KMS-11 (cell line): ENCODE data around the gene PIGB.

Source experiments
- H2AFZ ChIP-seq: fragments of 200-600 bp; sonication (generic); 2 replicates; pipeline ENCODE4 v1.6.1; 2016; ENCODE audit warnings: antibody characterized with exemption, mixed run types, low read depth
- H3K27ac ChIP-seq: fragments of 200-600 bp; sonication (generic); 2 replicates; pipeline ENCODE4 v1.6.1; 2016; ENCODE audit warnings: mild to moderate bottlenecking, mixed run types
- H3K27me3 ChIP-seq: fragments of 200-600 bp; sonication (generic); 2 replicates; pipeline ENCODE4 v1.6.1; 2017; ENCODE audit warnings: mild to moderate bottlenecking, low read depth, mixed run types, moderate library complexity; ENCODE audit not compliant: insufficient read depth
- H3K36me3 ChIP-seq: fragments of 200-600 bp; sonication (generic); 2 replicates; pipeline ENCODE4 v1.6.1; 2017; ENCODE audit warnings: mild to moderate bottlenecking, mixed run types; ENCODE audit not compliant: insufficient read depth
- H3K4me1 ChIP-seq: fragments of 200-600 bp; sonication (generic); 2 replicates; pipeline ENCODE4 v1.6.1; 2016; ENCODE audit warnings: mild to moderate bottlenecking, low read depth, mixed run types; ENCODE audit not compliant: poor library complexity, severe bottlenecking
- H3K4me2 ChIP-seq: fragments of 200-600 bp; sonication (generic); 2 replicates; pipeline ENCODE4 v1.7.0; 2016; ENCODE audit warnings: mild to moderate bottlenecking, mixed run types
- H3K4me3 ChIP-seq: fragments of 200-600 bp; sonication (generic); IDR thresholded peaks from 2 replicates; pipeline ENCODE4 v1.6.1; 2017; ENCODE audit warnings: low read depth, low read length, mixed read lengths; ENCODE audit not compliant: insufficient read depth
- H3K79me2 ChIP-seq: fragments of 200-600 bp; sonication (generic); 2 replicates; pipeline ENCODE4 v1.6.1; 2016; ENCODE audit warnings: low read depth, mixed run types; ENCODE audit not compliant: insufficient read depth
- H3K9ac ChIP-seq: fragments of 200-600 bp; sonication (generic); 2 replicates; pipeline ENCODE4 v1.6.1; 2016; ENCODE audit warnings: mild to moderate bottlenecking, mixed run types
- H4K20me1 ChIP-seq: fragments of 200-600 bp; sonication (generic); 2 replicates; pipeline ENCODE4 v1.6.1; 2016; ENCODE audit warnings: mild to moderate bottlenecking, mixed run types; ENCODE audit not compliant: insufficient read depth
- CTCF ChIP-seq: fragments of 200-600 bp; sonication (generic); conservative IDR thresholded peaks from 2 replicates; pipeline ENCODE4 v1.6.1; 2017; ENCODE audit warnings: low read depth, mild to moderate bottlenecking, antibody characterized with exemption, low read length, moderate library complexity, mixed read lengths

Gene PIGB

GRCh38 chr15:55318588-55319494 lies at the start of gene PIGB, which contains the start of gene PIGBOS1:
Gene PIGB, plus strand, starts transcription at chr15:55319222. Its CDS starts 29 bp downstream, at chr15:55319251.
Gene PIGBOS1, minus strand, starts transcription at chr15:55319123. Its CDS starts 1,331 bp downstream, at chr15:55317792.
- Histone ChIP-seq H3K4me1 (peaks cover 35% of the 10 kb centered on the region), H3K4me3 (no peak within 1 kb of the TSS), H3K79me2 (peaks cover 31% of the 10 kb centered on the region; the same call in 1 of the 2 replicates), H4K20me1 (no peaks in the 10 kb centered on the region), H3K27me3 (no peaks in the 10 kb centered on the region), H3K4me2 (peak within 1 kb of the TSS; percentile 61), H3K36me3 (no peaks in the 10 kb centered on the region), H2AFZ (peak within 1 kb of the TSS; percentile 90), H3K27ac (peak within 1 kb of the TSS; percentile 92), H3K9ac (peak within 1 kb of the TSS; percentile 93)
- no peak for TF ChIP-seq CTCF

- no peak for TF ChIP-seq CTCF
- no peak overlapping the region for H3K4me3 ChIP-seq
- H3K27ac ChIP-seq = no peak overlapping the region
- peaks cover 15% of the 10 kb centered on the region for H3K4me1 ChIP-seq
- no peak overlapping the region for H2AFZ ChIP-seq
- no peak overlapping the region for H3K4me2 ChIP-seq
- no peaks in the 10 kb centered on the region for H3K27me3 ChIP-seq
- peaks cover 34% of the 10 kb centered on the region; the same call in 1 of the 2 replicates for H3K79me2 ChIP-seq
- no peaks in the 10 kb centered on the region for H4K20me1 ChIP-seq
- H3K36me3 ChIP-seq = no peaks in the 10 kb centered on the region
- H3K9ac ChIP-seq = no peak overlapping the region
Observed at GRCh38 chr15:55270291-55270690, 48.7 kb upstream of the PIGB start.

- TF ChIP-seq CTCF = no peak
- H3K27ac ChIP-seq = peak overlapping the region; percentile 89; the same call in 1 of the 2 replicates
- H4K20me1 ChIP-seq = no peaks in the 10 kb centered on the region
- H3K79me2 ChIP-seq = peaks cover 66% of the 10 kb centered on the region
- H3K4me1 ChIP-seq = peaks cover 75% of the 10 kb centered on the region
- H3K9ac ChIP-seq = no peak overlapping the region
- H3K4me2 ChIP-seq = peak overlapping the region; percentile 72
- no peak overlapping the region for H3K4me3 ChIP-seq
- no peaks in the 10 kb centered on the region for H3K36me3 ChIP-seq
- no peak overlapping the region for H2AFZ ChIP-seq
- H3K27me3 ChIP-seq = no peaks in the 10 kb centered on the region
Observed at GRCh38 chr15:55276324-55276723, 42.7 kb upstream of the PIGB start.

GRCh38 chr15:55277116-55277564 lies 41.9 kb upstream of the PIGB start:
- peaks cover 67% of the 10 kb centered on the region for H3K79me2 ChIP-seq

More at GRCh38 chr15:55277116-55277564, 41.9 kb upstream of the PIGB start:
- H3K27me3 ChIP-seq = no peaks in the 10 kb centered on the region
- no peak for TF ChIP-seq CTCF
- peak overlapping the region; percentile 15; the same call in 1 of the 2 replicates for H2AFZ ChIP-seq
- peaks cover 84% of the 10 kb centered on the region for H3K4me1 ChIP-seq
- no peaks in the 10 kb centered on the region for H4K20me1 ChIP-seq
- H3K9ac ChIP-seq = peak overlapping the region; percentile 23; the same call in 1 of the 2 replicates
- peak overlapping the region; percentile 72 for H3K4me2 ChIP-seq
- peak overlapping the region; percentile 89 for H3K27ac ChIP-seq
- H3K4me3 ChIP-seq = no peak overlapping the region
- no peaks in the 10 kb centered on the region for H3K36me3 ChIP-seq
